Fibroblast of skin of left biceps (primary cell): ENCODE data around the gene IZUMO4.

Source experiments
- DNase-seq, 2 experiments: peaks; one replicate each; pipeline ENCODE4 v3.0.0-alpha.2; 2013; ENCODE audit warnings: low read depth in 2 of 2

Gene IZUMO4

DNA sequence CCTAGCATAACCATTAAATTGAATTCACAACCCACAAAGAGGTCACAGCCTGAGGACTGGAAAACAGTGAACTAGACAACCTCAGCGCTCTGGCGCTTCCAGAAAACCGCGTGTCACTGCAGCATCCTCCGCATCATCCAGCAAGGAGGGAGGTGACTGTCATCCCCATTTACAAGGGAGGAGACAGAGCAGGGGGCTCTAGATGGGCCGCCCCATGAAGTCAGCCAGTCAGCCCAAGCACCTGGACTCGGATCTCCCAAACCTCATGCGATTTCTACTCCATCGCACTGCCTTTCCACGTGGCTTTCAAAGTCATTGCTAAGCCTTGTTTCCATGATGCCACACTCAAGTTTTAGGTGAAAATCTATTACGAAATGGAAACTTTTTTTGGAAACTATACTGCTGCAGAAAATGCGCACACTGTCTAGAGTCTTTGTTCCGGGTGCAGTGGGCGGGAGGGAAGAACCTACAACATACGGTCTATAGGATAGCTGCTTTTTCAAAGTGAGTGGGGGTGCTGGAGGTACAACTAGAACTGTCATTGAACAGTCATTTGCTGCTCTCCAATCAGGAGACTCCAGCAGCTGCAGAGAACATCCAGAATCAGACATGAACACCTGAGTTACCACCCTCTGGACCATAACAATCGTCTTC lies 51.9 kb downstream of the IZUMO4 start:
- no peak for DNase-seq
